Measurements from ENCODE around the gene NUDT4.

DNA sequence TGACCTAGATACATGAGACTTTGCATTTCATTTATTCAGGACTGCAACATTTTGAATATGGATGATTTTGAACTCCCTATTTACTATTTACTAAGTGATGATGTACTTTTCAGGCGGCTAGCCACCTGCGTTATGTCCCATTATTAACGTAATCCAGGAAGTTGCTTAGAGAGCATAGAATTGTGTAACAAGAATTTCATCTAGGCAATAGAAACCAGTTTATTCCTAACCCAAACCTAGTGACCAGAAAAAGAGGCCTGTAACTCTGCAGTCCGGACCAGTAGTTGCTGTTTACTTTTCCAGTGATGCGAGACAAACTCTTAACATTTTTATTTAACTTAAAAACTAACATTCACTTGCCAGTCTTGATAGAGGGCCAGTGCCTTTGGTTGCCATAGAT lies 12.3 kb downstream of the NUDT4 start:
- TF ChIP-seq, protein P1, sequence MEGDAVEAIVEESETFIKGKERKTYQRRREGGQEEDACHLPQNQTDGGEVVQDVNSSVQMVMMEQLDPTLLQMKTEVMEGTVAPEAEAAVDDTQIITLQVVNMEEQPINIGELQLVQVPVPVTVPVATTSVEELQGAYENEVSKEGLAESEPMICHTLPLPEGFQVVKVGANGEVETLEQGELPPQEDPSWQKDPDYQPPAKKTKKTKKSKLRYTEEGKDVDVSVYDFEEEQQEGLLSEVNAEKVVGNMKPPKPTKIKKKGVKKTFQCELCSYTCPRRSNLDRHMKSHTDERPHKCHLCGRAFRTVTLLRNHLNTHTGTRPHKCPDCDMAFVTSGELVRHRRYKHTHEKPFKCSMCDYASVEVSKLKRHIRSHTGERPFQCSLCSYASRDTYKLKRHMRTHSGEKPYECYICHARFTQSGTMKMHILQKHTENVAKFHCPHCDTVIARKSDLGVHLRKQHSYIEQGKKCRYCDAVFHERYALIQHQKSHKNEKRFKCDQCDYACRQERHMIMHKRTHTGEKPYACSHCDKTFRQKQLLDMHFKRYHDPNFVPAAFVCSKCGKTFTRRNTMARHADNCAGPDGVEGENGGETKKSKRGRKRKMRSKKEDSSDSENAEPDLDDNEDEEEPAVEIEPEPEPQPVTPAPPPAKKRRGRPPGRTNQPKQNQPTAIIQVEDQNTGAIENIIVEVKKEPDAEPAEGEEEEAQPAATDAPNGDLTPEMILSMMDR (IDR thresholded peaks at IDR 0.05) = no peak
- no peak for TF ChIP-seq POLR2AphosphoS5 (IDR thresholded peaks at IDR 0.05)
- no peak for TF ChIP-seq POLR2A (IDR thresholded peaks at IDR 0.05)

Data from prostate gland (tissue), 2 donors.